HepG2 (cell line): ENCODE measurements around the gene MRPL48. TPM values are rescaled to one million over a fixed set of nuclear protein-coding genes. Genes with fewer than 3 reads are reported as not detected.

Experiments
- ARNTL ChIP-seq: sonication (generic); formaldehyde crosslinking; IDR thresholded peaks from 2 replicates; pipeline ENCODE4 v1.4.0; 2020; ENCODE audit warnings: mild to moderate bottlenecking, missing genetic modification reagents
- CEBPB ChIP-seq: IDR thresholded peaks from 2 replicates; pipeline ENCODE4 v1.6.1; 2011; ENCODE audit warnings: low read depth, low read length, improper control_type of control experiment, borderline replicate concordance
- DNMT3B ChIP-seq: conservative IDR thresholded peaks from 2 replicates; pipeline ENCODE4 v1.6.1; 2016; ENCODE audit warnings: missing biosample characterization, control low read depth
- FOXC1 ChIP-seq: sonication (generic); formaldehyde crosslinking; IDR thresholded peaks from 2 replicates; pipeline ENCODE4 v1.8.0; 2022; ENCODE audit warnings: mild to moderate bottlenecking, missing genetic modification reagents, borderline replicate concordance
- HDAC2 ChIP-seq: sonication (generic); formaldehyde crosslinking; IDR thresholded peaks from 2 replicates; pipeline ENCODE4 v1.4.0; 2020; ENCODE audit warnings: missing genetic modification reagents
- HHEX ChIP-seq: IDR thresholded peaks from 2 replicates; pipeline ENCODE4 v1.6.1; 2016; ENCODE audit warnings: control low read depth
- HOXA5 ChIP-seq: sonication (generic); formaldehyde crosslinking; IDR thresholded peaks from 2 replicates; pipeline ENCODE4 v1.4.0; 2020; ENCODE audit warnings: missing genetic modification reagents
- PAXIP1 ChIP-seq: sonication (generic); formaldehyde crosslinking; conservative IDR thresholded peaks from 2 replicates; pipeline ENCODE4 v1.4.0; 2020; ENCODE audit warnings: mild to moderate bottlenecking, missing genetic modification reagents, moderate library complexity
- RARG ChIP-seq: sonication (generic); formaldehyde crosslinking; IDR thresholded peaks from 2 replicates; pipeline ENCODE4 v1.4.0; 2020; ENCODE audit warnings: low read depth, mild to moderate bottlenecking, missing genetic modification reagents
- SAFB2 ChIP-seq: sonication (generic); formaldehyde crosslinking; IDR thresholded peaks from 2 replicates; pipeline ENCODE4 v1.5.1; 2020; ENCODE audit warnings: missing genetic modification reagents, low read depth, mild to moderate bottlenecking, borderline replicate concordance
- SAP130 ChIP-seq: IDR thresholded peaks from 2 replicates; pipeline ENCODE4 v1.6.1; 2016; ENCODE audit warnings: low read depth
- SKI ChIP-seq: fragments of 450-650 bp; IDR thresholded peaks from one replicate; pipeline ENCODE4 v1.6.1; 2018; ENCODE audit warnings: mild to moderate bottlenecking; ENCODE audit not compliant: partially characterized antibody
- TRIM24 ChIP-seq: sonication (generic); formaldehyde crosslinking; IDR thresholded peaks from 2 replicates; pipeline ENCODE4 v1.8.0; 2022; ENCODE audit warnings: mild to moderate bottlenecking, missing genetic modification reagents
- ZNF430 ChIP-seq: sonication (generic); formaldehyde crosslinking; IDR thresholded peaks from 2 replicates; pipeline ENCODE4 v1.9.0; 2021; ENCODE audit warnings: mild to moderate bottlenecking, missing genetic modification reagents
- ZNF816 ChIP-seq: sonication (generic); formaldehyde crosslinking; IDR thresholded peaks from 2 replicates; pipeline ENCODE4 v1.8.0; 2022; ENCODE audit warnings: missing genetic modification reagents, mild to moderate bottlenecking, borderline replicate concordance
- polyA plus RNA-seq, 8 experiments: library from polyadenylated mRNA; depleted of rRNA in 3 of 8; stranded (reverse) in 7 of 8; unstranded in 1 of 8; fragments of >200 nt; fragmentation: Illumina TruSeq in 4 of 8; extraction: Trizol in 4 of 8; gene quantifications; 2 replicates each; pipeline versions ENCODE4 v1.2.1 to v1.2.3, GENCODE V29; 2011 to 2016; ENCODE audit warnings: low read depth in 4 of 8, missing spikeins in 1 of 8, mixed read lengths in 1 of 8; ENCODE audit not compliant: insufficient read depth in 1 of 8
- total RNA-seq, 5 experiments: library from RNA; depleted of rRNA; stranded (reverse); fragments of >200 nt; fragmentation: Illumina TruSeq; extraction: Trizol; gene quantifications; 2 replicates each; pipeline ENCODE4 v1.2.3, GENCODE V29; 2016; ENCODE audit warnings: low read depth in 1 of 5
- TF ChIP-seq, protein P1 (sequence below): sonication (generic); formaldehyde crosslinking; IDR thresholded peaks from 2 replicates; pipeline ENCODE4 v1.8.1; 2023; ENCODE audit warnings: mild to moderate bottlenecking, moderate library complexity, missing genetic modification reagents
- TF ChIP-seq, protein P2 (sequence below): sonication (generic); formaldehyde crosslinking; IDR thresholded peaks from 2 replicates; pipeline ENCODE4 v1.9.0; 2021; ENCODE audit warnings: missing genetic modification reagents, mild to moderate bottlenecking, borderline replicate concordance
- TF ChIP-seq, protein P3 (sequence below): sonication (generic); formaldehyde crosslinking; IDR thresholded peaks from 2 replicates; pipeline ENCODE4 v1.5.1; 2020; ENCODE audit warnings: mild to moderate bottlenecking, missing genetic modification reagents, borderline replicate concordance
- TF ChIP-seq, protein P4 (sequence below): sonication (generic); formaldehyde crosslinking; IDR thresholded peaks from 2 replicates; pipeline ENCODE4 v1.4.0; 2020; ENCODE audit warnings: missing genetic modification reagents
- TF ChIP-seq, protein P5 (sequence below): sonication (generic); formaldehyde crosslinking; IDR thresholded peaks from 2 replicates; pipeline ENCODE4 v1.4.0; 2020; ENCODE audit warnings: mild to moderate bottlenecking, missing genetic modification reagents

The MRPL48 gene
- total and polyA plus RNA-seq, 2 of the 13 experiments (the other 11 are each of a cell fraction or from before 2014, with no cell fraction given): 61.2 to 67.9 TPM

DNA sequence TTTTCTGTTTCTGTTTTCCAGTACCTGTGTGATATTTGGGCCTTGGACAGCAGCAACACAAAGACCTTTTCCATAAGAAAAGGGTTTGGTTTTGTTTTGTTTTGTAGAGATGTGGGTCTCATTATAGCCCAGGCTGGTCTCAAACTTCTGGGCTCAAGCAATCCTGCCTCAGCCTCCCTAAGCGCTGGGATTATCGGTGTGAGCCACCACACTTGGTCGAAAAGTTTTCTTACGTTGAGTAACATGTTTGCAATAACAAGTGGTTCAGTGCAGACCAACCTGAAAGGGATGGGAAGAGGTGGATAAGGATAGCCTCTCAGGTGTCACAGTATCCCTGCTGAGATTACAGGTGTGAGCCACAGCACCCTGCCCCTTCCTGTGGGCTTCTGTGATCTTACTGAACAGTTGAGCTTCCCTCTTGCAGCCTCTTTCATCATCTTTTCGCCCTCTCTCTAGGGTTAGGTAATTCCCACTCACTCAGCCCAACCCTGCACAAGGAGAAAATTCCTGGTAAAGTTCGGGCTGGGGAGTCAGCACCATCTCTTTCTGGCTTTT, 3.5 kb upstream of the MRPL48 start (continued):
- TF ChIP-seq HOXA5 (CRISPR knock-in tag) (no peak), HHEX (CRISPR knock-in tag) (0 out of 2 replicates have a peak, but pooled peaks have one; percentile 7), PAXIP1 (CRISPR knock-in tag) (no peak), ZNF816 (CRISPR knock-in tag) (no peak), TRIM24 (CRISPR knock-in tag) (no peak), SAFB2 (no peak), CEBPB (peak; percentile 97), RARG (CRISPR knock-in tag) (no peak), ARNTL (CRISPR knock-in tag) (no peak), DNMT3B (no peak), ZNF430 (CRISPR knock-in tag) (no peak), SAP130 (CRISPR knock-in tag) (peak; percentile 60; the same call in 1 of the 2 replicates), HDAC2 (CRISPR knock-in tag) (no peak), SKI (no peak), FOXC1 (CRISPR knock-in tag) (peak; percentile 66)
- TF ChIP-seq, protein P1, sequence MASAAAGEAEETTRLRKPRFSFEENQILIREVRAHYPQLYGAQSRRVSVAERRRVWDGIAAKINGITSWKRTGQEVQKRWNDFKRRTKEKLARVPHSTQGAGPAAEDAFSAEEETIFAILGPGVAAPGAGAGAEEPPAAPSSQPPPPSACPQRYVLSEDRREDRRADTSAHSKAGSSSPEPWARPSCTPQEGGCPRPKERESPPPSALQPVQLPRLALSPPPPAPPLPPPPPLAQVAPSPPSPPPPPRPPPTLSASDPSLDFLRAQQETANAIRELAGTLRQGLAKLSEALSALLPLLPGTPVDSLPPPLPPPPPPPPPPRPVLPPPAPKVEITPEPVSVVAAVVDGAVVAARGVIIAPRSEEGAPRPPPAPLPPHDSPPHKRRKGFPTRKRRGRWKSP (CRISPR knock-in tag): 0 out of 2 replicates have a peak, but pooled peaks have one; percentile 77
- TF ChIP-seq, protein P2, sequence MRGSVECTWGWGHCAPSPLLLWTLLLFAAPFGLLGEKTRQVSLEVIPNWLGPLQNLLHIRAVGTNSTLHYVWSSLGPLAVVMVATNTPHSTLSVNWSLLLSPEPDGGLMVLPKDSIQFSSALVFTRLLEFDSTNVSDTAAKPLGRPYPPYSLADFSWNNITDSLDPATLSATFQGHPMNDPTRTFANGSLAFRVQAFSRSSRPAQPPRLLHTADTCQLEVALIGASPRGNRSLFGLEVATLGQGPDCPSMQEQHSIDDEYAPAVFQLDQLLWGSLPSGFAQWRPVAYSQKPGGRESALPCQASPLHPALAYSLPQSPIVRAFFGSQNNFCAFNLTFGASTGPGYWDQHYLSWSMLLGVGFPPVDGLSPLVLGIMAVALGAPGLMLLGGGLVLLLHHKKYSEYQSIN: no peak
- TF ChIP-seq, protein P3, sequence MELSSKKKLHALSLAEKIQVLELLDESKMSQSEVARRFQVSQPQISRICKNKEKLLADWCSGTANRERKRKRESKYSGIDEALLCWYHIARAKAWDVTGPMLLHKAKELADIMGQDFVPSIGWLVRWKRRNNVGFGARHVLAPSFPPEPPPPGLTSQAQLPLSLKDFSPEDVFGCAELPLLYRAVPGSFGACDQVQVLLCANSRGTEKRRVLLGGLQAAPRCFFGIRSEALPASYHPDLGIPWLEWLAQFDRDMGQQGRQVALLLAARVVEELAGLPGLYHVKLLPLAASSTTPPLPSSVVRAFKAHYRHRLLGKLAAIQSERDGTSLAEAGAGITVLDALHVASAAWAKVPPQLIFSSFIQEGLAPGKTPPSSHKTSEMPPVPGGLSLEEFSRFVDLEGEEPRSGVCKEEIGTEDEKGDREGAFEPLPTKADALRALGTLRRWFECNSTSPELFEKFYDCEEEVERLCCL (CRISPR knock-in tag): no peak
- TF ChIP-seq, protein P4, sequence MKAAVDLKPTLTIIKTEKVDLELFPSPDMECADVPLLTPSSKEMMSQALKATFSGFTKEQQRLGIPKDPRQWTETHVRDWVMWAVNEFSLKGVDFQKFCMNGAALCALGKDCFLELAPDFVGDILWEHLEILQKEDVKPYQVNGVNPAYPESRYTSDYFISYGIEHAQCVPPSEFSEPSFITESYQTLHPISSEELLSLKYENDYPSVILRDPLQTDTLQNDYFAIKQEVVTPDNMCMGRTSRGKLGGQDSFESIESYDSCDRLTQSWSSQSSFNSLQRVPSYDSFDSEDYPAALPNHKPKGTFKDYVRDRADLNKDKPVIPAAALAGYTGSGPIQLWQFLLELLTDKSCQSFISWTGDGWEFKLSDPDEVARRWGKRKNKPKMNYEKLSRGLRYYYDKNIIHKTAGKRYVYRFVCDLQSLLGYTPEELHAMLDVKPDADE: no peak
- TF ChIP-seq, protein P5, sequence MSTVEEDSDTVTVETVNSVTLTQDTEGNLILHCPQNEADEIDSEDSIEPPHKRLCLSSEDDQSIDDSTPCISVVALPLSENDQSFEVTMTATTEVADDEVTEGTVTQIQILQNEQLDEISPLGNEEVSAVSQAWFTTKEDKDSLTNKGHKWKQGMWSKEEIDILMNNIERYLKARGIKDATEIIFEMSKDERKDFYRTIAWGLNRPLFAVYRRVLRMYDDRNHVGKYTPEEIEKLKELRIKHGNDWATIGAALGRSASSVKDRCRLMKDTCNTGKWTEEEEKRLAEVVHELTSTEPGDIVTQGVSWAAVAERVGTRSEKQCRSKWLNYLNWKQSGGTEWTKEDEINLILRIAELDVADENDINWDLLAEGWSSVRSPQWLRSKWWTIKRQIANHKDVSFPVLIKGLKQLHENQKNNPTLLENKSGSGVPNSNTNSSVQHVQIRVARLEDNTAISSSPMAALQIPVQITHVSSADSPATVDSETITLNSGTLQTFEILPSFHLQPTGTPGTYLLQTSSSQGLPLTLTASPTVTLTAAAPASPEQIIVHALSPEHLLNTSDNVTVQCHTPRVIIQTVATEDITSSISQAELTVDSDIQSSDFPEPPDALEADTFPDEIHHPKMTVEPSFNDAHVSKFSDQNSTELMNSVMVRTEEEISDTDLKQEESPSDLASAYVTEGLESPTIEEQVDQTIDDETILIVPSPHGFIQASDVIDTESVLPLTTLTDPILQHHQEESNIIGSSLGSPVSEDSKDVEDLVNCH (CRISPR knock-in tag): no peak
